Measurements from ENCODE around the gene MAU2.

Gene MAU2, protein sequence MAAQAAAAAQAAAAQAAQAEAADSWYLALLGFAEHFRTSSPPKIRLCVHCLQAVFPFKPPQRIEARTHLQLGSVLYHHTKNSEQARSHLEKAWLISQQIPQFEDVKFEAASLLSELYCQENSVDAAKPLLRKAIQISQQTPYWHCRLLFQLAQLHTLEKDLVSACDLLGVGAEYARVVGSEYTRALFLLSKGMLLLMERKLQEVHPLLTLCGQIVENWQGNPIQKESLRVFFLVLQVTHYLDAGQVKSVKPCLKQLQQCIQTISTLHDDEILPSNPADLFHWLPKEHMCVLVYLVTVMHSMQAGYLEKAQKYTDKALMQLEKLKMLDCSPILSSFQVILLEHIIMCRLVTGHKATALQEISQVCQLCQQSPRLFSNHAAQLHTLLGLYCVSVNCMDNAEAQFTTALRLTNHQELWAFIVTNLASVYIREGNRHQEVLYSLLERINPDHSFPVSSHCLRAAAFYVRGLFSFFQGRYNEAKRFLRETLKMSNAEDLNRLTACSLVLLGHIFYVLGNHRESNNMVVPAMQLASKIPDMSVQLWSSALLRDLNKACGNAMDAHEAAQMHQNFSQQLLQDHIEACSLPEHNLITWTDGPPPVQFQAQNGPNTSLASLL

DNA sequence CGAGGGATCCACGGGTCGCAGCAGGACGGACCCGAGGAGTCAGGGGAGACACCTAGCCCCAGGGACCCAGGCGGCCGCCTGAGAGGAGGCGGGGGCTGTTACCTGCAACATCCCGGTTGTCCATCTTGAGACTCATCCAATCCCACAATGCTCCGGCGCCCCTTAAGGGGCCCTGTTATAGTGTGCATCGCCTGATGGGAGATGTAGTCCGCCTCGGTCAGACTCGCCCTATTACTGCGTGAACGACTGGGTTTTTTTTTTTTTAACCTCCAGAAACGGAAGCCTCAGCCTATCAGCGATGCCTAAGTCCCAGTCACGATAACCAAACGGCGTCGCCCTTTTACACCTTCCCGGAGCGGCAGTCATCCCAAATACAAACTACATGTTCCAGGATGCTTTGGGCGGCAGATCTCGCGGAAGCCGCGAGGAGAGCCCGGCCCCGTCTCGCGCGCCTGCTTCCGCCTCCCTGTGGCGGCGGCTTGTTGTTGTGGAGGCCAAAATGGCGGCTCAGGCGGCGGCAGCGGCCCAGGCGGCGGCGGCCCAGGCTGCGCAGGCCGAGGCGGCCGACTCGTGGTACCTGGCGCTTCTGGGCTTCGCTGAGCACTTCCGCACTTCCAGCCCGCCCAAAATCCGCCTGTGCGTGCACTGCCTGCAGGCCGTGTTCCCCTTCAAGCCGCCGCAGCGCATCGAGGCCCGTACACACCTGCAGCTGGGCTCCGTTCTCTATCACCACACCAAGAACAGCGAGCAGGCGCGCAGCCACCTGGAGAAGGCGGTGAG lies at the start of gene MAU2, which contains the start of gene SUGP1:
TSS of gene MAU2 (plus strand) at position 469 of the 780 bp plus-strand sequence. CDS start at position 500, 31 bp downstream.
TSS of gene SUGP1 (minus strand) at position 149 of the 780 bp plus-strand sequence. CDS start at position 136, 13 bp downstream.
- DNase-seq (ENCODE audit: low read depth, low spot score), result peak; percentile 84

- DNase-seq (ENCODE audit: low read depth, low spot score), result no peak
Measured at GRCh38 chr19:19271828-19272599, 48.6 kb upstream of the MAU2 start.

DNA sequence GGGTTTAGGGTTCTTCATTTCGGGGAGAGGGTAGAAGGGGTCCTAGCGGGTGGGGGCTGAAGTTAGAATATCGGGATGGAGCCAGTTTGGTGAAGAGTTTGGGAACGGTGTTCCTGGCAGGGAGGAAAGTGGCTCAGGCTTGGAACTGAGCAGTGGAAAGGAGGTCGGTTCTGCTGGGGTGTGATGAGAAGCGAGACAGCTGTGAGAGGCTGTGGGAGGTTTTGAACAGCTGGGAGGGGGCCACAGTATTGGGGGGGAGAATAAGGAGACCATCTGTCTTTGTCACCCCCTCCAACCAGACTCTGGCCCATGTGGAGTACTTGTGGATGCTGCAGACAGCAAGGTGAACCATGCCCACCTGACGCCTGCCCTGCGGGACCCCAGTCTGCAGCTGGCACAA lies 46.5 kb upstream of the MAU2 start:
- no peak for DNase-seq (ENCODE audit: low read depth, low spot score)

DNA sequence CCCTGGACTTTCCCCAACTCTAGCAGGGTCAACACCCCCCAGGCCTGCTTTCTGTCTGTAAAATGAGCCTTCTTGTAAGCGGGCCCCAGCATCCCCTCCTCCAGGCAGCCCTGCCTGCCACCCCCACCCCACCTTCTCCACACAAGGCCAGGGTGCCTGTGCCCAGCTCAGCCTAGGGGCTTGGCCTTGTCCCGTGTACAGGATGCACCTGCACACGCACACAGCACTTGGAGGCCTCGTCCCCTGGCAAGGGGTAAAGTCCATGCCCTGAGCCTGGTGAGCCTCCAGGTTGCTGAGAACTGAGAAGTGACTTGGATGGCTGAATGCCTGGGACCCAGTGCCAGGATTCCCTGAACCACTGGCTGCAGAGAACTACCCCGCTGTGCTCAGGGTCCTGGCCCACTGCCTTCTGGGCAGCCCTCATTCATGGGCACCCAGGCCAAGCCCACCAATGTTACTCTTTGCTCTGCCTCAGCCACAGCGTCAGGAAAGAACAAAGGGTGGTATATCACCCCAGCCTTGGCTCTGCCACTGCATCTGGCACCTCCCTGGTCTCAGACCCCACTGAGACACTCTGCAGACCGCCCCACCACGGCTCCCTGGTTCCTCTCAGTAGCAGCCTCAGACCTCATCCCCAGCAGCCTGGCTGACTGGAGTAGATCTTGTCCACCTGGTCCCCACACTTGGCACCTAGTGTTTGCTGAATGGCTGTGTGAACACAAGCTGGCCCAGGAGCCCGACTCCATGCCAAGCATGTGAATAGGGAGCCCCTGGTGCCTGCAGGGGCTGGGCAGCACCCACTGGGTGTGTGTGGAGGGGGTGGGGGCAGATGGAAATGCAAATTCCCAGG lies 45.7 kb upstream of the MAU2 start:
- no peak for DNase-seq (ENCODE audit: low read depth, low spot score)

- DNase-seq (ENCODE audit: low read depth, low spot score), result no peak
Measured at GRCh38 chr19:19276386-19276785, 44.2 kb upstream of the MAU2 start.

DNA sequence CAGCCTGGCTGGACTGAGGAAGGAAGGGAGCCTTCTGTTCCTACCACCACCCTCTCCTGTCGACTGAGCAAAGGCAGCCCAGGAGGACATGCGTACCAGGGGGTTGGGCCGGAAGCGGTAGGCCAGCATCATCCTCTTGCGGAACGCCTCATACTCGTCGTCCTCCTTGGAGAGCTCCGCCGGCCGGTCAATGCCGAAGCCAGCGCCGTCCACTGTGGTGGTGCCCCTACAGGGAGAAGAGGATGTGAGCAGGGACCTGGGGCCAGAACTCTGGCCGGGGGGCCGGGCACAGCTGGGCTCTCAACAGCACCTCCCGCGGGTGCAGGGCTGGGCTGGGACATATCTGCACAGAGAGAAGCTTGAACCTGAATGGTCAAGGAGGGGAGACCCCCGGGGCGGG lies 43.8 kb upstream of the MAU2 start:
- DNase-seq (ENCODE audit: low read depth, low spot score), result no peak

- DNase-seq (ENCODE audit: low read depth, low spot score), result no peak
Measured at GRCh38 chr19:19278315-19278714, 42.3 kb upstream of the MAU2 start.

GRCh38 chr19:19279062-19279612 lies 41.5 kb upstream of the MAU2 start:
- DNase-seq (ENCODE audit: low read depth, low spot score), result no peak

- no peak for DNase-seq (ENCODE audit: low read depth, low spot score)
Measured at GRCh38 chr19:19279853-19280252, 40.8 kb upstream of the MAU2 start.

- no peak for DNase-seq (ENCODE audit: low read depth, low spot score)
Measured at GRCh38 chr19:19280561-19280960, 40.1 kb upstream of the MAU2 start.

GRCh38 chr19:19285686-19286085 lies 34.9 kb upstream of the MAU2 start:
- no peak for DNase-seq (ENCODE audit: low read depth, low spot score)

- no peak for DNase-seq (ENCODE audit: low read depth, low spot score)
Measured at GRCh38 chr19:19292607-19293006, 28.0 kb upstream of the MAU2 start.

- DNase-seq (ENCODE audit: low read depth, low spot score), result no peak
Measured at GRCh38 chr19:19294914-19295313, 25.7 kb upstream of the MAU2 start.

DNA sequence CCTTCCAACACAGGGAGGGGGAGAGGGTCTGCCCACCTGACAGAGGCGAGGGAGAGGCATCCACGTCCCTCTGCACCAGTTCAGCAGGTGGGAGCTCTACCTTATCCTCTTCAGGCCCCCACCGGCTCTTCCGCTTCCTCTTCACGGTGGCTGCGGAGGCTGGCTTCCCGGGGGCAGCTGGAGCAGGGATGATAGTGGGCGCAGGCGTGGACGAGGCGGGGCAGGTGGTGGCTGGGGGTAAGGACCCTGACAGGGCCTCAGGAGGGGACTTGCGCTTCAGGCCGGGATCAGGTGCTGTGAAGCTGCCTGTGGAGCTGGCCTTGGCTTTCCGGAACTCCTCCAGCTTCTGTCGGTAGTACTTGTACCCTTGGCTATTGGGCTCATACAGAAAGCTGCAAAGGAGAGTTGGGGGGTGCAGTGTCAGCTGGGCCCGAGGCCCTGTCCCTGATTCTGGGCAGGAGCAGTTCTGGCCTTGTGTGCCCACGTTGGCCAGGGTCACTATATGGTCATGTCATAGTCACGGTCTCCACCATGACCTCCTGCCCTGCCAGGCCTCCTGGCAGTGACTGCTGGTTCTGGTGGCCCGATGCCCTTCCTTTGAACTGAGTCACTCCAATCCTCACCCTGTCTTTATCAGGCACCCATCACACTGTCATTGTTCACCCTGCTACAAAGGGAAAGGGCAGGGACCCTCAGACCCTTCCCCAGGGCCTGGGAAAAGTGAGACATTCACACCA lies 23.5 kb upstream of the MAU2 start:
- DNase-seq (ENCODE audit: low read depth, low spot score), result no peak

GRCh38 chr19:19297759-19298158 lies 22.9 kb upstream of the MAU2 start:
- no peak for DNase-seq (ENCODE audit: low read depth, low spot score)

- no peak for DNase-seq (ENCODE audit: low read depth, low spot score)
Measured at GRCh38 chr19:19300613-19301012, 20.0 kb upstream of the MAU2 start.

DNA sequence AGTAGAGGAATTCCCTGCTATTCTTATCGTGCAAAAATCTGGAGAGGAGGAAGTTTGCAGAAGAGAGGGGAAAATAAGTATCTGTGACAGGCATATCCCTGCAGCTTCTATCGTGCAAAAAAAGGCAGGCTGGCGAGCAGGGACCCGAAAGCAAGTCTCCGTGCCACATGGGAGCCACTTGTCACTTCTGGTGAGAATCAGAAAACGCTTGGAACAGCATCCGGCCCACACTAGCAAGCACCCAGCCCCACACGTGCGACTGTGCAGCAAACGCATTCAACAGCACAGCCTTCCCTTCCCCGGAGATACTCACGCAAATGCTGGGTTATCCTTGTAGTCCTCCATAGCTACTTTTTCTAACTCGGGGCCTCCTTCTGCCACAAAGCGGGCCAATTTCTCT lies 17.2 kb upstream of the MAU2 start:
- no peak for DNase-seq (ENCODE audit: low read depth, low spot score)

DNA sequence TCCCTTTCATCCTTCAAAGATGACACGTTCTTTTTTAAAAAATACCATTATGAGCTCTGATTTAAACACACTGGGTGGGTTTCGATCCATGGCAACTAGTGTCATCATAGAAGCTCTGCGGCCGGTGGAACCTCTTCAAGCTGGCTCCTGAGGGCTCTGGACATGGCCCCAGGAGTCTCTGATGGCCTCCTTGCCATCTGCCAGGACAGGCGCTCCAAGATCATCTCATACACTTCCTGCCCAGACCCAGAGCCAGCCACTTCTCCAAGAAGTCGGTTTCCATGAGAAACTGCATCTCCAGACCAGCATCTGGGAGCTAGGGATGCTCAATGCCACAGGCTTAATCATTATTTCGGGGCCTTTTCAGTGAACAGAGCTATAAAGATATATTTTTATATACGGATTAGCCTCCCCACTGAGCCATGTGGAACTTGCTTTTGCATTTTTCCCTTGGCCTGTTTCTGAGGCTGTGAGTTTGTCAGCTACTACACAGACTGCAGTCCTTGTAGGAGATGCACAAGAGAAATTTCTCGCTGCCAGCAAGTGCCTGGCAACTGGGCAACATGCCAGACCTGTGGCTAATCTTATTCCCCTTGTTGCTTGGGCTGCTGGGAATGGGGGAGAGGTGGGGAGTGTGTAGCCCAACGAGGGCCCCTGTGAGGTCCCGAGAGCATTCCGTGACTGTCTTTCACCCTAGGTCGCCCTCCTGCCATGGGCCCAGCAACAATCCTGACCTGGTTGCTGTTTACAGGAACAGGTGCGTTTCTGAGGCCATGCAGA lies 16.3 kb upstream of the MAU2 start:
- no peak for DNase-seq (ENCODE audit: low read depth, low spot score)

GRCh38 chr19:19305066-19305465 lies 15.6 kb upstream of the MAU2 start:
- DNase-seq (ENCODE audit: low read depth, low spot score), result no peak

Measured in smooth muscle cell of the brain vasculature (primary cell).